A673 (cell line): ENCODE measurements around the gene GMDS.

Source experiments
- EZH2 ChIP-seq: fragments of 200-600 bp; sonication (generic); IDR thresholded peaks from 2 replicates; pipeline ENCODE4 v1.6.1; 2017; ENCODE audit warnings: borderline replicate concordance, low read depth, mild to moderate bottlenecking, mixed read lengths, antibody characterized with exemption, low read length; ENCODE audit not compliant: poor library complexity, severe bottlenecking
- TF ChIP-seq, protein P1 (sequence below): fragments of 300-800, 200-600 bp; sonication (generic); conservative IDR thresholded peaks from 2 replicates; pipeline ENCODE4 v1.5.1; 2017; ENCODE audit warnings: low read depth, mild to moderate bottlenecking, antibody characterized with exemption, low read length, moderate library complexity, mixed read lengths

DNA sequence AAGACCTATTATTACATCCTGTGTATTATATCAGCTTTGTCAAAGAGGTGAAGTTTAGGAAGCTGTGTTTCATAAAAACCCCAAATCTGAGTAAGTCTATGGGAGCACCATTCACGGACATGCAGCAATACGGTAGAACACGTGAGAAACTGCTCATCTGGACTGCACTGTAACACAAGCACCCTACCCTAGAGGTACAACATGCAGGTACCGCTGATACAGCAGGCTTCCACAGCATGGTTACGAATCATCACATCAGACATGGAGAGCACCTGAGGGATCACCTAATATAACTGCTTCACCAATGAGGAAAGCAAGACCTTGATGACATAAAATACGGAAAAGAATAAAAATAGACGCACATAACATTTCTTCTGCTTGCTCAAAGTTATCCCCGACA lies 96.7 kb downstream of the GMDS start:
- TF ChIP-seq, protein P1, sequence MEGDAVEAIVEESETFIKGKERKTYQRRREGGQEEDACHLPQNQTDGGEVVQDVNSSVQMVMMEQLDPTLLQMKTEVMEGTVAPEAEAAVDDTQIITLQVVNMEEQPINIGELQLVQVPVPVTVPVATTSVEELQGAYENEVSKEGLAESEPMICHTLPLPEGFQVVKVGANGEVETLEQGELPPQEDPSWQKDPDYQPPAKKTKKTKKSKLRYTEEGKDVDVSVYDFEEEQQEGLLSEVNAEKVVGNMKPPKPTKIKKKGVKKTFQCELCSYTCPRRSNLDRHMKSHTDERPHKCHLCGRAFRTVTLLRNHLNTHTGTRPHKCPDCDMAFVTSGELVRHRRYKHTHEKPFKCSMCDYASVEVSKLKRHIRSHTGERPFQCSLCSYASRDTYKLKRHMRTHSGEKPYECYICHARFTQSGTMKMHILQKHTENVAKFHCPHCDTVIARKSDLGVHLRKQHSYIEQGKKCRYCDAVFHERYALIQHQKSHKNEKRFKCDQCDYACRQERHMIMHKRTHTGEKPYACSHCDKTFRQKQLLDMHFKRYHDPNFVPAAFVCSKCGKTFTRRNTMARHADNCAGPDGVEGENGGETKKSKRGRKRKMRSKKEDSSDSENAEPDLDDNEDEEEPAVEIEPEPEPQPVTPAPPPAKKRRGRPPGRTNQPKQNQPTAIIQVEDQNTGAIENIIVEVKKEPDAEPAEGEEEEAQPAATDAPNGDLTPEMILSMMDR: no peak
- no peak for TF ChIP-seq EZH2
